Activated CD4-positive, CD25-positive, alpha-beta regulatory T cell treated with anti-CD3 and anti-CD28 coated beads, Interleukin-2, amount 50 U/mL, for 72 hours (primary cell): ENCODE measurements around the gene KCNQ1OT1.

Experiments used
- DNase-seq: peaks from one replicate; pipeline ENCODE4 v3.0.0; 2021

The KCNQ1OT1 gene

GRCh38 chr11:2736577-2737225, 36.9 kb upstream of the KCNQ1OT1 start:
- DNase-seq, result no peak

- no peak for DNase-seq
Observed at GRCh38 chr11:2735053-2735589, 35.3 kb upstream of the KCNQ1OT1 start.

GRCh38 chr11:2734181-2735052, 34.6 kb upstream of the KCNQ1OT1 start:
- DNase-seq, result no peak

GRCh38 chr11:2732940-2733628, 33.3 kb upstream of the KCNQ1OT1 start:
- no peak for DNase-seq

GRCh38 chr11:2732261-2732939, 32.6 kb upstream of the KCNQ1OT1 start:
- DNase-seq, result no peak

GRCh38 chr11:2731130-2732125, 31.6 kb upstream of the KCNQ1OT1 start:
- no peak for DNase-seq

GRCh38 chr11:2730272-2731129, 30.7 kb upstream of the KCNQ1OT1 start:
- DNase-seq, result no peak

- DNase-seq, result no peak
Observed at GRCh38 chr11:2729841-2730240, 30.0 kb upstream of the KCNQ1OT1 start.

GRCh38 chr11:2728663-2729332, 29.0 kb upstream of the KCNQ1OT1 start:
- DNase-seq, result no peak

GRCh38 chr11:2728128-2728662, 28.4 kb upstream of the KCNQ1OT1 start:
- DNase-seq, result no peak

GRCh38 chr11:2726964-2727363, 27.2 kb upstream of the KCNQ1OT1 start:
- no peak for DNase-seq

GRCh38 chr11:2725368-2726300, 25.8 kb upstream of the KCNQ1OT1 start:
- DNase-seq, result no peak

- no peak for DNase-seq
Observed at GRCh38 chr11:2724653-2725367, 25.0 kb upstream of the KCNQ1OT1 start.

GRCh38 chr11:2724104-2724503, 24.3 kb upstream of the KCNQ1OT1 start:
- DNase-seq, result no peak

- DNase-seq, result no peak
Observed at GRCh38 chr11:2722955-2723354, 23.2 kb upstream of the KCNQ1OT1 start.

- DNase-seq, result no peak
Observed at GRCh38 chr11:2721210-2721916, 21.6 kb upstream of the KCNQ1OT1 start.
